C4-2B (cell line): ENCODE measurements around the gene AUTS2.

ENCODE experiments used
- ZFX ChIP-seq: fragments of 450-650 bp; IDR thresholded peaks from 2 replicates; pipeline ENCODE4 v1.6.1; 2017
- TF ChIP-seq, protein P1 (sequence below): fragments of 450-650 bp; conservative IDR thresholded peaks from 2 replicates; pipeline ENCODE4 v1.5.1; 2017; ENCODE audit warnings: mild to moderate bottlenecking

DNA sequence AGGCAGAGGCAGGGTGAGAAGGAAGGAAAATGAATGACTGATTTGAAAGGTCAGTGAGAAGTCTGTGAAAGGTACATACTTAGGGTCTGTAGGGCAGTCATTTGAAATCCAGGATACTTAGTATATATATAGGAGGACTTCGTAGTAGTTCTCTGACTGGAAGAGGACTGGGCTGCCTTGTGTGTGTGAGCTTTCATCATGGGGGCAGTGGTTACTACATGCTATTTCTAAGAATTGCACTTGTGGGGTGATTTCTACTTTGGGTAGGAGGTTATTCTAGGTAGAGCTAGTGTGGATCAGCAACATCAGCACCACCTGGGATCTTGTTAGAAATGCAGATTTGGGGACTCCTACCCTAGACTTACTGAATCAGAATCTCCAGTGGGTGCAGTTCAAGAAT lies 104.1 kb downstream of the AUTS2 start:
- TF ChIP-seq, protein P1, sequence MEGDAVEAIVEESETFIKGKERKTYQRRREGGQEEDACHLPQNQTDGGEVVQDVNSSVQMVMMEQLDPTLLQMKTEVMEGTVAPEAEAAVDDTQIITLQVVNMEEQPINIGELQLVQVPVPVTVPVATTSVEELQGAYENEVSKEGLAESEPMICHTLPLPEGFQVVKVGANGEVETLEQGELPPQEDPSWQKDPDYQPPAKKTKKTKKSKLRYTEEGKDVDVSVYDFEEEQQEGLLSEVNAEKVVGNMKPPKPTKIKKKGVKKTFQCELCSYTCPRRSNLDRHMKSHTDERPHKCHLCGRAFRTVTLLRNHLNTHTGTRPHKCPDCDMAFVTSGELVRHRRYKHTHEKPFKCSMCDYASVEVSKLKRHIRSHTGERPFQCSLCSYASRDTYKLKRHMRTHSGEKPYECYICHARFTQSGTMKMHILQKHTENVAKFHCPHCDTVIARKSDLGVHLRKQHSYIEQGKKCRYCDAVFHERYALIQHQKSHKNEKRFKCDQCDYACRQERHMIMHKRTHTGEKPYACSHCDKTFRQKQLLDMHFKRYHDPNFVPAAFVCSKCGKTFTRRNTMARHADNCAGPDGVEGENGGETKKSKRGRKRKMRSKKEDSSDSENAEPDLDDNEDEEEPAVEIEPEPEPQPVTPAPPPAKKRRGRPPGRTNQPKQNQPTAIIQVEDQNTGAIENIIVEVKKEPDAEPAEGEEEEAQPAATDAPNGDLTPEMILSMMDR = no peak
- no peak for TF ChIP-seq ZFX
